H9 (cell line): ENCODE data around the gene PIM2. TPM values are rescaled to one million over a fixed set of nuclear protein-coding genes. Genes with fewer than 3 reads are reported as not detected.

Experiments used
- DNase-seq: peaks from one replicate; pipeline ENCODE4 v3.0.0-alpha.2; 2017
- H2AFZ ChIP-seq: one replicate; pipeline ENCODE4 v1.6.1; 2013; ENCODE audit warnings: mild to moderate bottlenecking, low read length, control low read depth, moderate library complexity
- H2AK5ac ChIP-seq: 2 replicates; pipeline ENCODE4 v1.6.1; 2013; ENCODE audit warnings: low read length, control low read depth, mixed read lengths; ENCODE audit not compliant: insufficient read length
- H2BK120ac ChIP-seq: one replicate; pipeline ENCODE4 v1.6.1; 2013; ENCODE audit warnings: low read depth, mild to moderate bottlenecking, low read length, control low read depth, inconsistent platforms; ENCODE audit not compliant: poor library complexity, severe bottlenecking
- H2BK12ac ChIP-seq: 2 replicates; pipeline ENCODE4 v1.6.1; 2013; ENCODE audit warnings: low read length, control low read depth, mixed read lengths, low read depth; ENCODE audit not compliant: insufficient read length
- H2BK15ac ChIP-seq: 2 replicates; pipeline ENCODE4 v1.6.1; 2013; ENCODE audit warnings: low read depth, low read length, control low read depth
- H2BK20ac ChIP-seq: one replicate; pipeline ENCODE4 v1.6.1; 2013; ENCODE audit warnings: low read depth, mild to moderate bottlenecking, low read length, control low read depth, inconsistent platforms; ENCODE audit not compliant: poor library complexity, severe bottlenecking
- H2BK5ac ChIP-seq: 2 replicates; pipeline ENCODE4 v1.6.1; 2013; ENCODE audit warnings: low read length, control low read depth, mixed read lengths; ENCODE audit not compliant: insufficient read length
- H3K14ac ChIP-seq: 2 replicates; pipeline ENCODE4 v1.6.1; 2013; ENCODE audit warnings: low read length, control low read depth; ENCODE audit not compliant: insufficient read depth
- H3K18ac ChIP-seq: 2 replicates; pipeline ENCODE4 v1.6.1; 2013; ENCODE audit warnings: low read depth, mild to moderate bottlenecking, mixed read lengths, low read length, control low read depth; ENCODE audit not compliant: insufficient read length
- H3K23ac ChIP-seq: 2 replicates; pipeline ENCODE4 v1.6.1; 2013; ENCODE audit warnings: low read length, control low read depth, mixed read lengths, low read depth; ENCODE audit not compliant: insufficient read length
- H3K23me2 ChIP-seq: 2 replicates; pipeline ENCODE4 v1.6.1; 2013; ENCODE audit warnings: low read depth, mild to moderate bottlenecking, mixed read lengths, low read length, control low read depth; ENCODE audit not compliant: insufficient read length, poor library complexity, severe bottlenecking
- H3K27ac ChIP-seq: 2 replicates; pipeline ENCODE4 v1.5.1; 2013; ENCODE audit warnings: low read length, control low read depth, mixed read lengths, low read depth; ENCODE audit not compliant: insufficient read length
- H3K27me3 ChIP-seq: 2 replicates; pipeline ENCODE4 v1.6.1; 2013; ENCODE audit warnings: low read length, control low read depth, inconsistent platforms; ENCODE audit not compliant: insufficient read depth
- H3K4ac ChIP-seq: 2 replicates; pipeline ENCODE4 v1.6.1; 2013; ENCODE audit warnings: low read depth, mild to moderate bottlenecking, control low read depth, inconsistent platforms, low read length, moderate library complexity
- H3K4me1 ChIP-seq: 2 replicates; pipeline ENCODE4 v1.6.1; 2013; ENCODE audit warnings: low read length, control low read depth, inconsistent platforms; ENCODE audit not compliant: insufficient read depth
- H3K4me2 ChIP-seq: 2 replicates; pipeline ENCODE4 v1.6.1; 2013; ENCODE audit warnings: low read length, control low read depth, mixed read lengths; ENCODE audit not compliant: insufficient read length, insufficient read depth
- H3K56ac ChIP-seq: 2 replicates; pipeline ENCODE4 v1.6.1; 2013; ENCODE audit warnings: low read depth, mild to moderate bottlenecking, mixed read lengths, low read length, control low read depth; ENCODE audit not compliant: insufficient read length
- H3K79me1 ChIP-seq: 2 replicates; pipeline ENCODE4 v1.6.1; 2013; ENCODE audit warnings: low read depth, mild to moderate bottlenecking, moderate library complexity, low read length, control low read depth, inconsistent platforms; ENCODE audit not compliant: insufficient read depth, poor library complexity, severe bottlenecking
- H3K79me2 ChIP-seq: 2 replicates; pipeline ENCODE4 v1.6.1; 2013; ENCODE audit warnings: low read length, control low read depth, inconsistent platforms; ENCODE audit not compliant: insufficient read depth
- H3K9ac ChIP-seq: 2 replicates; pipeline ENCODE4 v1.6.1; 2013; ENCODE audit warnings: low read length, control low read depth, mixed read lengths; ENCODE audit not compliant: insufficient read length; ENCODE audit errors: extremely low read depth
- H3K9me3 ChIP-seq: one replicate; pipeline ENCODE4 v1.6.1; 2013; ENCODE audit warnings: low read depth, low read length, inconsistent platforms; ENCODE audit not compliant: control insufficient read depth
- H3T11ph ChIP-seq: one replicate; pipeline ENCODE4 v1.6.1; 2013; ENCODE audit warnings: mild to moderate bottlenecking, low read length, control low read depth, inconsistent platforms
- H4K20me1 ChIP-seq: one replicate; pipeline ENCODE4 v1.6.1; 2013; ENCODE audit not compliant: control insufficient read depth, insufficient read length, insufficient read depth
- H4K5ac ChIP-seq: 2 replicates; pipeline ENCODE4 v1.6.1; 2013; ENCODE audit warnings: low read depth, mild to moderate bottlenecking, mixed read lengths, low read length, control low read depth; ENCODE audit not compliant: insufficient read length
- H4K8ac ChIP-seq: replicated peaks from 2 replicates; pipeline ENCODE4 v1.6.1; 2013; ENCODE audit warnings: low read length, control low read depth, mixed read lengths, low read depth; ENCODE audit not compliant: insufficient read length
- H4K91ac ChIP-seq: 2 replicates; pipeline ENCODE4 v1.6.1; 2013; ENCODE audit warnings: low read depth, mild to moderate bottlenecking, moderate library complexity, mixed read lengths, low read length, control low read depth; ENCODE audit not compliant: insufficient read length
- H3K27ac Mint-ChIP-seq, 3 experiments: 2 replicates in 2 of 3; 3 replicates in 1 of 3; pipeline ENCODE4 v1.8.0; 2020 to 2021; ENCODE audit warnings: mixed read lengths in 3 of 3, mild to moderate bottlenecking in 1 of 3, moderate library complexity in 1 of 3
- H3K27me3 Mint-ChIP-seq: 2 replicates; pipeline ENCODE4 v1.8.0; 2021; ENCODE audit warnings: low read depth, mild to moderate bottlenecking, moderate library complexity, mixed read lengths
- H3K36me3 Mint-ChIP-seq, 3 experiments: 2 replicates in 2 of 3; 3 replicates in 1 of 3; pipeline ENCODE4 v1.8.0; 2020 to 2021; ENCODE audit warnings: low read depth in 3 of 3, mixed read lengths in 3 of 3; ENCODE audit not compliant: insufficient read depth in 1 of 3
- H3K4me1 Mint-ChIP-seq, 2 experiments: 2 replicates each; pipeline ENCODE4 v1.8.0; 2020; ENCODE audit warnings: mixed read lengths in 2 of 2
- H3K4me3 Mint-ChIP-seq, 2 experiments: 2 replicates in 1 of 2; 3 replicates in 1 of 2; pipeline ENCODE4 v1.8.0; 2020 to 2021; ENCODE audit warnings: mild to moderate bottlenecking in 2 of 2, mixed read lengths in 2 of 2, moderate library complexity in 1 of 2
- H3K9me3 Mint-ChIP-seq, 2 experiments: 2 replicates in 1 of 2; 3 replicates in 1 of 2; pipeline ENCODE4 v1.8.0; 2020; ENCODE audit warnings: mild to moderate bottlenecking in 2 of 2, mixed read lengths in 2 of 2, moderate library complexity in 1 of 2
- CTCF ChIP-seq: fragments of 200-600 bp; sonication (generic); conservative IDR thresholded peaks from 3 replicates; pipeline ENCODE4 v1.8.0; 2021; ENCODE audit warnings: antibody characterized with exemption, mild to moderate bottlenecking
- WGBS: extraction: QIAGEN DNeasy Blood & Tissue Kit; methylation state at CpG from one replicate; pipeline ENCODE4 v1.1.7; 2013; ENCODE audit warnings: missing lambda C conversion rate, low lambda C conversion rate, mixed read lengths; ENCODE audit not compliant: insufficient read length; ENCODE audit errors: extremely low coverage; 5-methylcytosine and 5-hydroxymethylcytosine counted together
- total RNA-seq: library from RNA; stranded (reverse); gene quantifications from 2 replicates; pipeline ENCODE4 v1.2.1, GENCODE V29; 2021

Gene PIM2
- total RNA-seq, 1 experiment from 2014 or later: 163 TPM

DNA sequence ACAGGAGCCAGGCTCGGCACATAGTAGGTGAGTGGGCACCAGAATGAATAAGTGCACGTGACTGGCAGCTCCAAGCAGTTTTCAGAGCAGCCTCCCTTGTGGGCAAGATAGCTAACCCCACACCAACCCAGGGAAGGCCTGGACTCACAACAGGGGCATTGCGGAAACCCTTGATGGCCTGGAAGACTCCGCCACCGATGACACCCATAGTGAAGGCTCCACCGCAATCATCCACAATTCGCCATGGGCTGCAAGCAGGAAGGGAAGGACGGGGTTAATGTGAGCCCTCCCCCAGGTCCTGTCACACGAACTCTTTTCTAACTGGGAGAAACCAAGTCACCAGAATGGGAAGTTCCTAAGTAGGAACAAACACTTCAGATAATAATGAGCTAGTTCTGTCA, 22.2 kb downstream of the PIM2 start:
- Histone ChIP-seq H4K8ac (no peak overlapping the region), H3K4ac (no peak overlapping the region), H2BK120ac (no peak overlapping the region), H2AFZ (no peak overlapping the region), H4K91ac (no peak overlapping the region), H3K4me1 (no peaks in the 10 kb centered on the region), H3K9ac (peak overlapping the region; percentile 75), H3K79me1 (peaks cover 3% of the 10 kb centered on the region), H4K20me1 (no peaks in the 10 kb centered on the region), H2BK12ac (no peak overlapping the region), H4K5ac (no peak overlapping the region), H3K14ac (no peak overlapping the region; the same call in 1 of the 2 replicates), H3T11ph (no peak overlapping the region), H3K4me2 (peak overlapping the region; percentile 79), H2AK5ac (no peak overlapping the region), H2BK15ac (no peak overlapping the region; the same call in 1 of the 2 replicates), H3K18ac (no peak overlapping the region), H3K79me2 (no peaks in the 10 kb centered on the region; the same call in 1 of the 2 replicates), H2BK20ac (no peak overlapping the region), H3K23ac (no peak overlapping the region), H2BK5ac (no peak overlapping the region), H3K27me3 (no peaks in the 10 kb centered on the region), H3K9me3 (no peaks in the 10 kb centered on the region), H3K23me2 (peaks cover 10% of the 10 kb centered on the region), H3K27ac (peak overlapping the region; percentile 91), H3K56ac (no peak overlapping the region)
- no CpG with 5 or more reads among the region's 9 CpGs for WGBS
- peak overlapping the region in 2 of 3 experiments; percentile 94 to 96; a peak in 3 of 7 replicates for H3K27ac Mint-ChIP-seq
- DNase-seq: no peak
- no peak for TF ChIP-seq CTCF
- H3K4me3 Mint-ChIP-seq: peak overlapping the region; percentile 76 to 94
- H3K36me3 Mint-ChIP-seq: peaks cover 27 to 48% (median 36%) of the 10 kb centered on the region in 3 experiments
- peaks cover 1% of the 10 kb centered on the region; the same call in 1 of the 2 replicates for H3K27me3 Mint-ChIP-seq
- H3K4me1 Mint-ChIP-seq: peaks cover 0 to 8% of the 10 kb centered on the region in 2 experiments; a peak in 2 of 4 replicates
- peaks cover 76 to 81% of the 10 kb centered on the region in 2 experiments for H3K9me3 Mint-ChIP-seq
